Prostate gland (tissue), 2 donors: Measurements from ENCODE around the gene LSS.

Source experiments
- CTCF ChIP-seq, 4 experiments: fragments of 200-600 bp in 2 of 4; fragments of 450-650 bp in 2 of 4; sonication (generic) in 2 of 4; IDR thresholded peaks; 1 replicate in 3 of 4; 2 replicates in 1 of 4; pipeline ENCODE4 v1.5.1; 2016 to 2019; ENCODE audit warnings: antibody characterized with exemption in 4 of 4, mild to moderate bottlenecking in 2 of 4, moderate library complexity in 2 of 4
- POLR2A ChIP-seq: fragments of 450-650 bp; IDR thresholded peaks from one replicate; pipeline ENCODE4 v1.6.1; 2016; ENCODE audit warnings: antibody characterized with exemption, mild to moderate bottlenecking

GRCh38 chr21:46219591-46220239 lies 8.9 kb downstream of the LSS start:
- TF ChIP-seq CTCF (IDR thresholded peaks at IDR 0.05) = no peak
- TF ChIP-seq POLR2A = no peak
